GM10847 (cell line): ENCODE data around the gene GDPD4.

ENCODE experiments used
- POLR2A ChIP-seq: IDR thresholded peaks from 2 replicates; pipeline ENCODE4 v1.6.1; 2011; ENCODE audit not compliant: insufficient read length; ENCODE audit errors: extremely low read depth

GDPD4 gene

GRCh38 chr11:77193167-77193566 is 108.3 kb downstream of the GDPD4 start:
- TF ChIP-seq POLR2A = no peak

- no peak for TF ChIP-seq POLR2A
Observed at GRCh38 chr11:77191823-77192495, 109.5 kb downstream of the GDPD4 start.

- TF ChIP-seq POLR2A = no peak
Observed at GRCh38 chr11:77191429-77191822, 110.1 kb downstream of the GDPD4 start.

GRCh38 chr11:77190331-77191075 is 111.0 kb downstream of the GDPD4 start:
- TF ChIP-seq POLR2A = no peak

- no peak for TF ChIP-seq POLR2A
Observed at GRCh38 chr11:77189588-77190210, 111.8 kb downstream of the GDPD4 start.

- TF ChIP-seq POLR2A = no peak
Observed at GRCh38 chr11:77188633-77189491, 112.6 kb downstream of the GDPD4 start.

- TF ChIP-seq POLR2A = no peak
Observed at GRCh38 chr11:77187776-77188632, 113.5 kb downstream of the GDPD4 start.

GRCh38 chr11:77187111-77187750 is 114.3 kb downstream of the GDPD4 start:
- TF ChIP-seq POLR2A = no peak

GRCh38 chr11:77186302-77186701 is 115.2 kb downstream of the GDPD4 start:
- TF ChIP-seq POLR2A = no peak

- no peak for TF ChIP-seq POLR2A
Observed at GRCh38 chr11:77184136-77184860, 117.2 kb downstream of the GDPD4 start.

- no peak for TF ChIP-seq POLR2A
Observed at GRCh38 chr11:77183431-77183984, 118.0 kb downstream of the GDPD4 start.

GRCh38 chr11:77182542-77183430 is 118.7 kb downstream of the GDPD4 start:
- TF ChIP-seq POLR2A = no peak
